GM19328 (cell line): ENCODE results near the gene IL3.

ENCODE experiments used
- ATAC-seq: cut with Tn5 transposase; IDR thresholded peaks from one replicate; pipeline ENCODE4 v1.9.1; 2021; ENCODE audit warnings: mild to moderate bottlenecking, moderate library complexity; ENCODE audit not compliant: unreplicated experiment

Gene IL3

GRCh38 chr5:132056610-132057497, 3.6 kb upstream of the IL3 start:
- ATAC-seq = no peak

- ATAC-seq = no peak
Observed at GRCh38 chr5:132057498-132058255, 2.8 kb upstream of the IL3 start.

GRCh38 chr5:132058646-132059042, 1.8 kb upstream of the IL3 start:
- ATAC-seq = no peak

GRCh38 chr5:132059043-132059695, 1.3 kb upstream of the IL3 start:
- no peak for ATAC-seq

DNA sequence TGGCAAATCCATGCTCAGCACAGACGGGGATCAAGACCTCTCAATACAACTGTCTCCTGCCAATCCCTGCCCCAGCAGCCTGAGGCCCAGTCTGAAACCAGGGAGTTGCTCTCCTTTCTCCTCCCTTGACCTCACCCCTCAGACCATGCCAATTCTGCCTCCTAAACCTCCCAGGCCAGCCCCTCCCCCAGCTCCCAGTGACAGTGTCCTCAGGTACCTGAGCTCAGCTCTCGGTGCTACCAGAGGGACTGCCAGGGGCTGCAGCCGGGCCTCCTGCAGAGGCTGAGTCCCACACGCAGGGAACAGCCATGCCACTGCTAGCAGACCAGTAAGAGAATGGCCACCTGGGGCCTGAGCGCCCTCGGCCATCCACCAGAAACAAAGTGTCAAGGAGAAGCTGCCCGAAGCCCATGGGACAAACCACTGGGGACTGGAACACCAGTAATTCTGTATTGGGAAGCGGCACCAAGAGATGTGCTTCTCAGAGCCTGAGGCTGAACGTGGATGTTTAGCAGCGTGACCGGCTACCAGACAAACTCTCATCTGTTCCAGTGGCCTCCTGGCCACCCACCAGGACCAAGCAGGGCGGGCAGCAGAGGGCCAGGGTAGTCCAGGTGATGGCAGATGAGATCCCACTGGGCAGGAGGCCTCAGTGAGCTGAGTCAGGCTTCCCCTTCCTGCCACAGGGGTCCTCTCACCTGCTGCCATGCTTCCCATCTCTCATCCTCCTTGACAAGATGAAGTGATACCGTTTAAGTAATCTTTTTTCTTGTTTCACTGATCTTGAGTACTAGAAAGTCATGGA, 557 bp upstream of the IL3 start:
- no peak for ATAC-seq

DNA sequence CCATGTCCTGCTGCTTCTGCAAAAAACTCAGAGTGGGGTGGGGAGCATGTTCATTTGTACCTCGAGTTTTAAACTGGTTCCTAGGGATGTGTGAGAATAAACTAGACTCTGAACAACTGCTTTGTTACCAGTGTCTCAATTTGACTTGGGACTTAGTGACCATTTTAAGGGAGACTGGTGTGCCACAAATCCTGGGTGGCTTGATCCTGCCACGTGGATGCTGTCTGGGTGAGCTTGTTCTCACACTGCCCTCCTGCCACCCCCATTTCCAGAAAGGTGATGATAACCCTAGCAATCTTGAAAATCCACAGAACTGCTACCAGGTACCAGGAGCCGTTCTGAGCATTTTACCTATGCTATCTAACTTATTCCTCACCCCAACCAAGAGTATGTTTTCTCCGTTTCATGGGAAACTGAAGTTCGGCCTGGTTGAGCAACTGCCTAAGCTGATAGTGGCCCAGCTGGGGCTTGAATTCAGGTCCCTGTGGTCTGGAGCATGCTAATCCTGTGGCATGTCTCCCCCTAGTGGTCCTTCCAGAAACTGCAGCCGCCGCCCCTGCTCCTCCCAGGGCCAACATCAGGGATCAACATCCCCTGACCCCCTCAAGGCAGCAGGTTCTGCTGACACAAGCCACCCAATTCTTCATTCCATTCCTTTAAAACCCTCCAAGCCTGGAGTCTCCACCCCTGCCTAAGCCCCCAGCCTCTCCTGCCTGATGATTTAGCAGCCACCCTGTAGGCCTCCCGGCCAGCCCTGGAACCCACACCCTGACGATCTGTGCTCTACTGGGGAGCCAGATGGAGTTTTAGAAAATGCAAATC, 2.8 kb downstream of the IL3 start:
- peak; percentile 42 for ATAC-seq

DNA sequence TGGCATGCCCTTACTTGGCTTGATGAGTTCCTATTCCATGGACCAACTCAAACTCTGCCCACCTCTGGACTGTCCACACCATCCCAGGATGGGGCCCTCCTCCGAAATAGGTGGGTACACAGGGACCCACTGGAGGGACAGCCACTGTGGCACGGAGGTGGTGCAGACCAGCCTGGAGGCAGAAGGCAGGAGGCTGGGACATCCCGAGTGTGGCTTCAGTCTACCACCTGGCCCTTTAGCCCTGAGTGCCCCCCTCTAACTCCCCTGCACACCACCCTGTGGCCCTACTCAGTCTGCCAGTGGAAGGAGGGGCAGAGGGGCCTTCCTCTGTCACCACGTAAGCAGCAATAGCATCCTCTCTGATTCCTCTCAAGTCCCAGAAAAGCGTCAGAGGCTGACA, 3.7 kb downstream of the IL3 start:
- ATAC-seq = no peak

DNA sequence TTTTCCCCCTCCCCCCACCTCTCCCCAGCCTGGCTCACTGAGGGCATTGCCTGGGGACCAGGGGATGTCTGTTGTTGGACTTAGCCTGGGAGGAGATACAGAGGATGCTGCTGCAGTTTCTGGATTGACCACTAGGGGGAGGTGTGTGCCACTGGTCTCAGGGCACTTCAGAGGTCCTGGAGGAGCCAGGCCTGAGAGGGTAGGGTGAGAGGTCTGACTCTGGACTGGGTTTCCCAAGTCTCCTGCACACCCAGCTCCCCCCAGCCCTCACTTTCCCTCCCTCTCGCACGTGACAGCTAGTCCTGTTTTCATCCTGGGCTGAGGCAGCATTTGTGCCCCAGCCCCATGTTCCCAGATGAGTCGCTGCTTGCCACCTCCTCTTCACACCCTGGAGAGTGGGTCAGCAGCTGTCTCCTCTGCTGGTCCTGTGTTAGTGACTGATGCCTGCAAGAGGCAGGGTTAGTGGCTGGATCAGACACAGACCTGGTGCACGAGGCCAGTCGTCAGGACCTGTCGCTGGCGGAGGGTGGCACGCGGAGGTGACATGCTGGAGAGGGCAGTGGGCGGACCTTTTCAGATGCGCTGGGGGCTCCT, 4.4 kb downstream of the IL3 start:
- ATAC-seq = peak; percentile 50

DNA sequence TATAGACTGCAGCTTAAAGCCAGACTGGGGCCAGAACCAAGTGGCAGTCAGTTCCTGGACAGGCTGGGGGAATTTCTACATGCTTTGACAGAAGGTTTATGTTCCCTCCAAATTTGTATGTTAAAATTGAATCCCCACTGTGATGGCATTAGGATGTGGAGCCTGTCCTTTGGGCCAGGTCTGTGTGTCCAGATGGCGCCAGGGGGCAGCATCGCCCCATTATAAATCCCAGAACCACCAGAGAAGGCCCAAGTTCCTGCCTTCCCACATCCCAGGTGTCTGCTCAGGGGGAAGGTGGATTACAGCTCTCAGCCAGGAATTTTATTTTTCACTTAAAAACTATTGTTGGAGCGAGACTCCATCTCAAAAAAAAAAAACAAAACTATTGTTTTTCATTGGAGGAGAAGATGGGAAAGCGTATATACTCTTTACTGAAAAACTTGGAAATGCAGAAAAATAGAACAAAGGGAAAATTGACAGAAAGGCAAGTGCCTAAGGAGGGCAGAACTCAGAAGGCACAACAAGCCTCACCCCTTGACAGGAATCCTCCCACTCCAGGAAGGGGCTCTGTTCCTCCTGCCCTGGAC, 5.0 kb downstream of the IL3 start:
- no peak for ATAC-seq

DNA sequence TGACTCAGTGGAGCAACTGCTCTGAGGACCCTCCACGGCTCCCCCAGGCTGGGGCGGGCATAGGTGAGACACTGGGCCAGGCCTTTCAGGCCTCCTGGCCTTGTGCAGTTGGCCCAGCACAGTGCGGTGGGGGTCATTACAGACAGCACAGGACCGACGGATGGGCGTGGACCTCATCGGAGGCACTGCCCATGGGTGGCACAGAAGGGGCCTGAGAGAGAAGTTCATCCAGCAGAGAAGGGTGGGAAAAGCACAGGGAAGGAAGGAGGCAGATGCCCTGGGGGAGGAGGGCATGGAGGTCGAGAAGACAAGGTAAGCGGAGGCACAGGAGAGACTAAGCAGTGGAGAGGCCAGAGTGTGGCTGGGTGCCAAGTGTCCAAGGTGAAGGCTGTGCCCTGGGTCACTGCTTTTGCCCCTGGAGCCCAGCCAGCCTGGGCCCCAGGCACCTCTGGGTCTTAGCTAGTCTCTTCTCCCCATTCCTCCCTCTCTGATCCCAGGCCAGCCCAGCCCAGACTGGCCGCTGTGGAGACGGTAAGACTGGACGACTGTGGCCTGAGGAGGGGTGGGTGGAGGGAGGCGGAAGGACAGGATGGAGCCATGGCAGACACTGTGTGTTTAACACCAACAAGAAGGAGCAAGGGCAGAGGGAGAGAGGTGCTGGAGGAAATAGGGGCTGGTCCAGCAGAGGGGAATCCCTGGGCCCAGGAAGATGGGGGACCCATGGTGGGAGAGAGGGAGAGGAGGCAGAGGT, 5.7 kb downstream of the IL3 start:
- no peak for ATAC-seq

GRCh38 chr5:132066871-132067270, 6.4 kb downstream of the IL3 start:
- ATAC-seq = no peak

- no peak for ATAC-seq
Observed at GRCh38 chr5:132067451-132067850, 7.0 kb downstream of the IL3 start.

DNA sequence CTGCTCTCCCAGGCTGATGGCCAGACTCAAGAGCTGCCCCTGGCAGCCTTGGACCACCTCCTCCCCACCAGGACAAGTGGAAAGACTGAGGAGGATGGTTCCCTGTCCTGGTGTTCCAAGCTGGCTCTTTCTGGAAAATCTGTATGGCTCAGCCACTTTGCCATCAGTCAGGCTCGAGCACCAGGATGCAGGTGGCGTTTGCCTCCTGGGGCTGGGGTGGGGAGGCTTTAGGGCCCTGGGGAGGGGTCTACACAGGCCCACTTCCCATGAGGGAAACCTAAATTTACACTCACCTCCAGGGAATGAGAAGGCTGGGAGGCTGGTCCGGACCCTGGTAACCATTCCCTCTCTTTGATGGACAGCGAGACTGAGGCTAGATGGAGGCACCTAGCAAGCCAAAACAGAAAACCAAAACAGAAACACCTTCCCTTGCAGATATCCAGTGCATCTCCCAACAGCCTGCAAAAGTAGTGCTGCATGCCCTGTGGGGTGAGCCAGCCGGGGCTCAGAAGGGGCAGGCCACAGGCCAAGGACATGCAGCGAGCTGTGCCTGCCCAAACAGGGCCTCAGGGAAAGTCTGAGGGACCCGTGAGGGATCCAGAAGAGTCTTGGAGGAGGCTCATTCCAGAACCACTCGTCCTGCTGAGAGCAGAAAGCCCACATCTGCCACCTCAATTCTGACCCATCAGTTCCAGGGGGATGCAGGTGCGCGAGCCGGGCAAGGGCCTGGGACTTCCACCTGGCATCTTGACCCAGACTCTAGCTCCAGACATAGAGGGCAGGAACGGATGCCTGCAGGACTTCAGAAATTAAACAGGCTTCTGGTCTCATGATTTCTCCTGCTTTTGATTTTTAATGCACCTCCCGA, 7.7 kb downstream of the IL3 start:
- no peak for ATAC-seq

DNA sequence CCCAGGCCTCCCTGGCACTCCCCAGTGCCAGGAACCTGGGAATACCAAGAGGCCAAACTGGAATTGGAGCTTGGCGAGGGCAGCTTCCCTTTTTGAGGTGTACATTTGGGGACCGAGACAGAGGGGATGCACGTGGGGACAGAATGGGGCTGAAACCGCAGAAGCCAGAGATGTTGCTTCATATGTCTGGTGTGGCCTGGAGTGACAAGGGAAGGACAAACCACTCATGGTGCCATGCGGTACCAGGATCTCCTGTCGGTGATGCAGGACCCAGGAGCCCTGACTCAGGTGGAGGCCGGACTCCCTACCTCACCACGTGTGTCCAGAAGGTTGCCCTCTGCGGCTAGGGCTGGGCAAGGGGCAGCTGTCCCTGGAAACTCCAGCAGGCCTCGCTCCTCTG, 9.1 kb downstream of the IL3 start:
- ATAC-seq = no peak

- no peak for ATAC-seq
Observed at GRCh38 chr5:132069994-132070393, 9.5 kb downstream of the IL3 start.

- ATAC-seq = no peak
Observed at GRCh38 chr5:132070460-132071337, 10.2 kb downstream of the IL3 start.

- ATAC-seq = no peak
Observed at GRCh38 chr5:132071338-132071707, 10.9 kb downstream of the IL3 start.
